ENCODE measurements around the gene ULK1.

The ULK1 gene

DNA sequence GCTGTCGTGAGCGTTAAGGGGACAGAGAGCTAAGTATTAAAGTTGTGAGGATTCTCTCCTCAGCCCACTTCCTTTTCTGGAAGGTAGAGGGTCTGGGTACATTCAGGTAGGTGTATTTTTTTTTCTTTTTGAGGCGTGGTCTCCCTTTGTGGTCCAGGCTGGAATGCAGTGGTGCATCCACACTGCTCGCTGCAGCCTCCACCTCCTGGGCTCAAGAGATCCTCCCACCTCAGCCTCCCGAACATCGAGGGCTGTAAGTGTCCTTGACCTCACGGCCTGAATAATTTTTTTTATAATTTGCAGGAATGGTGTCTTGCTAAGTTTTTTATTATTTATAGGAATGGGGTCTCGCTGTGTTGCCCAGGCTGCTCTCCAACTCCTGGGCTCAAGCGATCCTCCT, 36.1 kb downstream of the ULK1 start:
- no peak for DNase-seq (ENCODE audit: low read depth)
- peak overlapping the region; percentile 93 for H3K4me3 ChIP-seq (ENCODE audit: low read depth, low read length)
- in situ Hi-C loops (cut with HindIII; ENCODE audit: low sequenced_read_pairs): no loop called here
- TF ChIP-seq, protein P1, sequence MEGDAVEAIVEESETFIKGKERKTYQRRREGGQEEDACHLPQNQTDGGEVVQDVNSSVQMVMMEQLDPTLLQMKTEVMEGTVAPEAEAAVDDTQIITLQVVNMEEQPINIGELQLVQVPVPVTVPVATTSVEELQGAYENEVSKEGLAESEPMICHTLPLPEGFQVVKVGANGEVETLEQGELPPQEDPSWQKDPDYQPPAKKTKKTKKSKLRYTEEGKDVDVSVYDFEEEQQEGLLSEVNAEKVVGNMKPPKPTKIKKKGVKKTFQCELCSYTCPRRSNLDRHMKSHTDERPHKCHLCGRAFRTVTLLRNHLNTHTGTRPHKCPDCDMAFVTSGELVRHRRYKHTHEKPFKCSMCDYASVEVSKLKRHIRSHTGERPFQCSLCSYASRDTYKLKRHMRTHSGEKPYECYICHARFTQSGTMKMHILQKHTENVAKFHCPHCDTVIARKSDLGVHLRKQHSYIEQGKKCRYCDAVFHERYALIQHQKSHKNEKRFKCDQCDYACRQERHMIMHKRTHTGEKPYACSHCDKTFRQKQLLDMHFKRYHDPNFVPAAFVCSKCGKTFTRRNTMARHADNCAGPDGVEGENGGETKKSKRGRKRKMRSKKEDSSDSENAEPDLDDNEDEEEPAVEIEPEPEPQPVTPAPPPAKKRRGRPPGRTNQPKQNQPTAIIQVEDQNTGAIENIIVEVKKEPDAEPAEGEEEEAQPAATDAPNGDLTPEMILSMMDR (IDR thresholded peaks at IDR 0.05; ENCODE audit: low read depth, low read length, missing control alignments): no peak

DNA sequence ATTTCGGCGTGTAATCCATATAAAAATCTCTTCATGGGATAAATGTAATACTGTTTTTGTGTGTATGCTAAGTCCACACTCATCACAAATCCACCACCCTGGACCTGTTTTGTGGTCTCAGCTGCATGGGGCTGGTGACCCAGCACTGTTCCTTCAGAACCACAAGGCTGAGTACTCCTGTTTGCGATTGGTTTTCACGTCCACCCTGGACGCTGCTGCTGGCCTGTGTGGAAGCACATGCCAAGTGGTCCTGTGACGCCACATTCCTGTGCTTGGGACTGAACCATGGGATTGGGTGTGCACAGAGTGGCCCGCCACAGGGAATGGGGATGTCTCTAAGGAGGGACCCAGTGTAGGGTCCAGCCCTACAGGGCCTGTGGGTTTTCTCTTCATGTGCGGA, 39.0 kb downstream of the ULK1 start:
- no peak for DNase-seq (ENCODE audit: low read depth)
- TF ChIP-seq, protein P1 (IDR thresholded peaks at IDR 0.05; ENCODE audit: low read depth, low read length, missing control alignments): no peak
- in situ Hi-C loops (cut with HindIII; ENCODE audit: low sequenced_read_pairs): no loop called here
- H3K4me3 ChIP-seq (ENCODE audit: low read depth, low read length): no peak overlapping the region

DNA sequence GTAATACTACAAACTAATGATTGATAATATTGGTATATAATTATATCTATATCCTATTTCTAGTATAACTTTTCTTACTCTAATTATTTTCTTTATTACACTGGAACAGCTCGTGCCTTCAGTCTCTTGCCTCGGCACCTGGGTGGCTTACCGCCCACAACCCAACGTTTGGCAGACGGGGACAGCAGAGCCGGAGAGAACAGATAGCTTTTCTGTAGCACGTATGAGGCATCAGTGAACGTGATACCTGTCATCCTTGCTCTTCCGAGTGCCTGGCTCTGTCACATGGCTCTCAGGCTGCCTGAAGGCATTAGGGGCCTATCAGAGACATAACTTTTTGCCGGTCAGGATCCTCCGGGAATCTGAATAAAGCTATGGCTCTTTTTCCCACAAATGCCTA, 40.1 kb downstream of the ULK1 start:
- no peak for DNase-seq (ENCODE audit: low read depth)
- no peak overlapping the region for H3K4me3 ChIP-seq (ENCODE audit: low read depth, low read length)
- in situ Hi-C loops (cut with HindIII; ENCODE audit: low sequenced_read_pairs): no loop called here
- TF ChIP-seq, protein P1 (IDR thresholded peaks at IDR 0.05; ENCODE audit: low read depth, low read length, missing control alignments): no peak

DNA sequence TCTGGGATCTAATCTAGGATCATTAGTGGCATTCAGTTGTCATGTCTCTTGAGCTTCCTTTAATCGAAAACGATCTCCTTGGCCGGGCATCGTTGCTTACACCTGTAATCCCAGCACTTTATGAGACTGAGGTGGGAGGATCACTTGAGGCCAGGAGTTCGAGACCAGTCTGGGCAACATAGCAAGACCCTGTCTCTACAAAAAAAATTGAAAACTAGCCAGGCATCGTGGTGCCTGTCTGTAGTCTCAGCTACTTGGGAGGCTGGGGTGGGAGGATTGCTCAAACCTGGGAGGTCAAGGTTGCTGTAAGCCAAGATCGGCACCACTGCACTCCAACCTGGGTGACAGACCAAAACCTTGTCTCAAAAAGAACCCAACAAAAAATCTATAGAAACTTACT, 43.7 kb downstream of the ULK1 start:
- DNase-seq (ENCODE audit: low read depth): no peak
- in situ Hi-C loops (cut with HindIII; ENCODE audit: low sequenced_read_pairs): no loop called here
- H3K4me3 ChIP-seq (ENCODE audit: low read depth, low read length): no peak overlapping the region
- TF ChIP-seq, protein P1 (IDR thresholded peaks at IDR 0.05; ENCODE audit: low read depth, low read length, missing control alignments): no peak

DNA sequence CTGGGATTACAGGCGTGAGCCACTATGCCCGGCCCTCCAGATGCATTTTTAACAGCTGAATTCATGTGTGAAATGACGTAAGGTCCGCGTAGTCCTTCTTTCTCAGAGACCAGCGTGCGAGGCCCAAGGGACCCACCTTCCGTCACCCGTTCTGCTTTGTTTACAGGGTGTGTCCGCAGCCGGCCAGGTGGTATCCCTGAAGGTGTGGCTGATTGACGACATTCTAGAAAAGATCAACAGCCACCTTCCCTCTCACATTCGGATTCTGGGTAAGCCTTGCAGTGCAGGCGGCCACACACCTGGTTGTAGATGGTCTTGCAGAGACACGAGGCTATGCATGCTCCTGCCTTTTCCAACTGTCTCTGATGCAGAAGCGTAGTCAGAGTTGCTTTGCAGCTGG, 44.6 kb downstream of the ULK1 start:
- in situ Hi-C loops (cut with HindIII; ENCODE audit: low sequenced_read_pairs): no loop called here
- no peak for DNase-seq (ENCODE audit: low read depth)
- TF ChIP-seq, protein P1 (IDR thresholded peaks at IDR 0.05; ENCODE audit: low read depth, low read length, missing control alignments): no peak
- no peak overlapping the region for H3K4me3 ChIP-seq (ENCODE audit: low read depth, low read length)

DNA sequence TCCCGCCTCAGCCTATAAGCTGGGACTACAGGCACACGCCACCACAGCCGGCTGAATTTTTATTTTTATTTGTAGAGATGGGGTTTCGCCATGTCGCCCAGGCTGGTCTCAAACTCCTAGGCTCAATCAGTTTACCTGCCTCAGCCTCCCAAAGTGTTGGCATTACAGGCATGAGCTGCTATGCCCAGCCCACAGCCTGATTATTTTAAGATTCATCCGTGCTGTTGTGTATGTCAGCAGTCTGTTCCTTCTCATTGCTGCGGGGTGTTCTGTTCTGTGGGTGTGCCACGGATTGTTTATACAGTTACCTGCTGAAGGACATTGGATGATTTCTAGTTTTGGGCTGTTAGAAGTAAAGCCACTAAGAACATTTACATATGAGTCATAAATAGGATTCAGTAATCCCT, 45.7 kb downstream of the ULK1 start:
- DNase-seq (ENCODE audit: low read depth): no peak
- H3K4me3 ChIP-seq (ENCODE audit: low read depth, low read length): no peak overlapping the region
- in situ Hi-C loops (cut with HindIII; ENCODE audit: low sequenced_read_pairs): no loop called here
- TF ChIP-seq, protein P1 (IDR thresholded peaks at IDR 0.05; ENCODE audit: low read depth, low read length, missing control alignments): no peak
